ENCODE measurements around the gene UBE2D2.
"Not testable (repeated sequence)": the region's sequence is repeated elsewhere in the genome, so short reads cannot be mapped to it uniquely, and the experiment has no call there.

Gene UBE2D2

DNA sequence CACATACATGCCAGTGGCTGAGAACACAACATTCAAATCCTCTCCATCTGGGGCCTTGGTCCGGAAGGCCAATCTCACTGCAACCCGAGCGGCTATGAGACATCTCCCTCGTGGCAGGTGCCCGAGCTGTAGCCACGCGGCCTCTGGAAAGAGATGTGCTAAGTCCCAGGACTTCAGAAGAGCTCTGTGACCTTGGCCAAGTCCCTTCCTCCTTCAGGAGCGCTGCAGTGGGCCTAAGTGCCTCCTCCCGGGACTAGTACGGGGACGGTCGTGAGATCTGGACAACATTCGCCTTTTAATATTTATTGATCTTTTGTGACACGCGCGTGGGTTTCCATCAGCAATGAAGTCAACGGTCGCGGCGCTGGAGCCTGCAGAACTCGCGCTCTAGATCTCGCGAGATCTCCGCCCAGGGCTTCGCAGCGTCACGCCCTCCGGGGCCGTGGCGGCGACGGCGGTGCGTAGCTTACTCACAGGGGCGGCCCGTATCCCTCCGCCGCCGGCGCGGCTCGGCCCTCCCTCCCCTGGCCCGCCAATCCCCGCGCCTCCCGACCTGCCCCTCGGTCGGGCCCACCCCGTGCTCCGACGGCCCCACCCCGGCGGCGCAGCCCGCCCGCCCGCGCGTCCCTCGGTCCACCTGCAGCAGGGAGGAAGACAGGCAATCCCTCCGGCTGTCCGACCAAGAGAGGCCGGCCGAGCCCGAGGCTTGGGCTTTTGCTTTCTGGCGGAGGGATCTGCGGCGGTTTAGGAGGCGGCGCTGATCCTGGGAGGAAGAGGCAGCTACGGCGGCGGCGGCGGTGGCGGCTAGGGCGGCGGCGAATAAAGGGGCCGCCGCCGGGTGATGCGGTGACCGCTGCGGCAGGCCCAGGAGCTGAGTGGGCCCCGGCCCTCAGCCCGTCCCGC, at the start of gene UBE2D2:
Gene UBE2D2, plus strand, starts transcription at position 588 of the 903 bp plus-strand sequence. CDS start 453 bp downstream, outside the sequence.
- peak; percentile 96 for DNase-seq (ENCODE audit: low read depth)

DNA sequence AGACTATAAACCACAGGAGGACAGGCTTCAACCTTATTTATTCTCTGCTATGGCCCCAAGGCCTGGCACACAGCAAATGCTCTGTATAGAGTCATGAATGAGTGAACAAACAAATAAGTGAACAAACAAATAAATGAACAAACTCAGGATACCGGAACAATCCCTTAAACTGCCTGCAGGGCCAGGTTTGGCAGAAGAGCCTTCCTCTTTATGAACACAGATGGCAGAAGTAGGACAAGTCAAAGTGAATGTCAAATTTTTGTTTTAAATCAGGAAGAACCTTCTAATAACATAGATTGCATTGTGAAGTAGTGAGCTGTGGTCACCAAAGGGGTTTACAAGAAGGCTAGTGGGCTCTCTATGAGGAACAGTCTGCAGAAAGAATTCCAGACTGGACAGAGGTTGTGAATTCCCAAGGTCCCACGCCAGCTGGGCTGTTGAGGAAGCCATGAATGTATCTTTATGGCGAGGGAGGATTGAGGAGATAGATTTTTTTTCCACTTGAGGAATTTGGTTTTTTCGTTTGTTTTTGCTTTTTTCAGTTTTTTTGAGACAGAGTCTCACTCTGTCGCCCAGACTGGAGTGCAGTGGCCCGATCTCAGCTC, 48.3 kb upstream of the UBE2D2 start:
- no peak for DNase-seq (ENCODE audit: low read depth)

DNA sequence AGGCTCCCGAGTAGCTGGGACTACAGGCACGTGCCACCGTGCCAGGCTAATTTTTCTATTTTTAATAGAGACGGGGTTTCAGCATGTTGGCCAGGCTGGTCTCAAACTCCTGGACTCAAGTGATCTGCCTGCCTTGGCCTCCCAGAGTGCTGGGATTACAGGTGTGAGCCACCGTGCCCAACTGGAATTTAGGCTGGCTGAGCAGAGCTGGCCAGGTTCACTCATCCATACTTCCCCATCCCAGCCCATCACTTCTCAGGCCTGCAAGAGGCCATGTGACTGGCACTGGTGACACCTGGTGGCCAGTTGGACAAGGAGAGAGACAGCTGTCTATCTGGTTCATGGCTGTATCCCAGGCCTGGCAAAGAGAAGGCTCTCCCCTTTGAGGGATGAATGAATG, 47.7 kb upstream of the UBE2D2 start:
- peak; percentile 65 for DNase-seq (ENCODE audit: low read depth)

DNA sequence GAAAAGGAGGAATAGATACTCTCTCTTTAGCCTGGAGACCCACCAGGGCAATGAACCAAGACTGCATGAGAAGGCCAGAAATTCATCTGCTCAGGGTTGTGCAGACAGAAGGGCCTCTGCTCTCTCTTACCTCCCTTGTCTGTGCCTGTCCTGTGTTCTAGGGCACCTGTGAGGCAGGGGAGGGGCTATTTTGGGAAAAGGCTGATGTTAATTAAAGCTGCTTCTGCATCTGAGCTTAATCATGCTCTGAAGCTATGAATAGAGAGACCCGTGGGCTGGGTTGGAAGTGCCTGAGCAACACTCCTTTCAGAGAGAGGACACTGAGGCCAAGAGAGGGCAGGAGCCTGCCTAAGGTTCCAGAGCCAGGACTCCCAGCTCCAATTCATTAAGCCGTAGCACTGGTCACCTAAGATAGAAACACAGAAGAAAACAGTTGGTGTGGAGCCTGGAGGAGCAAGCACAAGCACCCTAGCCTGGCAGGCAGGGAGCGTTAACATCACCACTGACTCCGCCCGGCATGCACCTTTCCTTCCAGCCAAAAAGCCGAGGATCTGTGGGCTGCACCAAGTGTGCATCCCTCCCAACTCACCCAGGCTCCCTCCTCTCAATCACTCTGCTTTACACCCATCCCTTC, 47.2 kb upstream of the UBE2D2 start:
- no peak for DNase-seq (ENCODE audit: low read depth)

DNA sequence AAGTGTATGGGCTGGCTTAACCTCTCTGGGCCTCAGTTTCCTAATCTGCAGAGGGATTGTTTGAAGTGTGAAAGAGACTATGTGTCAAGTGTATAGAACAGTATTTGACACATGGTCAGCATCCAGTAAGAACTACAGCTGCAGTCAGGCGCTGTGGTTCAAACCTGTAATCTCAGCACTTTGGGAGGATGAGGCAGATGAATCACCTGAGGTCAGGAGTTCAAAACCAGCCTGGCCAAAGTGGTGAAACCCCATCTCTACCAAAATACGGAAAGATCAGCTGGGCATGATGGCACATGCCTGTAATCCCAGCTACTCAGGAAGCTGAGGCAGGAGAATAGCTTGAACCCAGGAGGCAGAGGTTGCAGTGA, 46.7 kb upstream of the UBE2D2 start:
- DNase-seq (ENCODE audit: low read depth) = no peak

DNA sequence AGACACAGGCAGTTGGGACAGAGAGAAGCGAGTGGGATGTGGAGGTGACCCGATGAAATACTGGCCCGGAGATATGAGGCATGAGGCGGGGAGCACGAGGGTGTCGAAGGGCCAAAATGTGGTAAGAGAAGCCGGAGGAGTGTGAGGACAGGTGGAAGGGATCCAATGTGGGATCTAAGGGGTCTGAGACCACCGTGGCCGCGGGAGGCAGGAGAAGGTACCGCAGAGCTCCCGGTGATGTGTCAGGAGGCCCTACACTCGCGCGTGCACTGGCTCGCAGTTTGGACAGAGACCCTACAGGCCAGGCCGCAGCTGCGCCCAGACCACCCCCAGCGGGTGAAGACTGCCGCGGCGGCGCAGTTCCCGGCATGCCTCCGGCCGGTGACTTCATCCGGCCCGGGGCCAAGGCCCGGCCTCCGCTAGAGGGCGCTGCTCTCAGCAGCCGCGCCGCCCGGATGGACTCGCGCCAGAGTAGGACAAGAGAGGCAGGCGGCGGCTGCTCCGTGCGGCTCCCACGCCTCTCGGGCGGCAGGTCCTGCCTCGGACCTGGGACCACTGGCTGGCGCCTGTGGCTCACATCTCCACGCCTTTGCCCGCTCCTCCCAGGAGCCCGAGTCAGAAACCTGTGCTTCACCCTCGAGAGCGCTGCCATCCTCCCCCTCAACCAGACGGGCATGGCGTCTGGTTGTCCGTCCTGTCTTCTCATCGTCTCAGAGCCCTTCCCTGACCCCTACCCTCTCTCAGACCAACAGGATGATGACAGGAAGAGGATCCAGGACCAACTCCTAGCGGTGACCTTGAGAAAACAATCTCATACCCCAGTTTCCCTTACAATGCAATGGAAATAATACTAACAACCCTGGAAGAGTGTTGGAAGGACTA, 43.2 kb upstream of the UBE2D2 start:
- DNase-seq (ENCODE audit: low read depth) = peak; percentile 63

DNA sequence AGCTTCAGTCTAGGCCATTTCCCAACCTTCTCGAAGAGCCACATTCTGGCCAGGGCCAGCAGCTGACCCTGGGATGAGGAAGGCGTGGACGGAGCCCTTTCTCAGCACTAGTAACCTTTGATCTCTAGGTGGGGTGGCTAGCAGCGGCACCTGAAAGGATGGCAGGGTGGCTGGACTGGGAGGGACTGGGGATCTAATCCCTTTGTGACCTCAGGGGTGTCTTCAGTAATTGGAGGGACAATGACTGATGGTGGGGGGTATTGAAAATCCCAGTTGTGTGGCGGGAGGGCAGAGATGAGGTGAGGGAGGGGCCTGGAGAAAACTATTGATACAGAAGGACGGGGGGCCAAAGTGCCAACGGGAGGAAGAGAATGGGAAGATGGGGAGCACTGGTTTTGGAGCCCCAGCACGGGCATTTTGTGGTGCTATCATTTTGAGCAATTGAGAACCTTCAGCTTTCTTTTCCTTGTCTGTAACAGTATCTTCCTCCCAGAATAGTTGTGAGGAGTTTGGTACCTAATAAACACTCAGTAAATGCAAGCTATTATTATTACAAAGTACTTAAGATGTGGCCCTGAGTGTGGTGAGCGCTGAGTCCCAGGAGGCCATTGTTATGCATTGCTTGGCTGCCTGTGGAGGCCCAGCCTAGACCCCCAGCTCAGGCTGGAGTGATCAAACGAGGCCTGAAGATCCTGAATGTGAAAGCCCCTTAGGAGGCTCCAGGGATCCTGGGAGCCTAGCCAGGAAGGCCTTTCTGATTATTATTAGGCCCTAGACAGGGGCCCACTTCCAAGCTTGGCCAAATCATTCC, 37.3 kb upstream of the UBE2D2 start:
- DNase-seq (ENCODE audit: low read depth) = no peak

DNA sequence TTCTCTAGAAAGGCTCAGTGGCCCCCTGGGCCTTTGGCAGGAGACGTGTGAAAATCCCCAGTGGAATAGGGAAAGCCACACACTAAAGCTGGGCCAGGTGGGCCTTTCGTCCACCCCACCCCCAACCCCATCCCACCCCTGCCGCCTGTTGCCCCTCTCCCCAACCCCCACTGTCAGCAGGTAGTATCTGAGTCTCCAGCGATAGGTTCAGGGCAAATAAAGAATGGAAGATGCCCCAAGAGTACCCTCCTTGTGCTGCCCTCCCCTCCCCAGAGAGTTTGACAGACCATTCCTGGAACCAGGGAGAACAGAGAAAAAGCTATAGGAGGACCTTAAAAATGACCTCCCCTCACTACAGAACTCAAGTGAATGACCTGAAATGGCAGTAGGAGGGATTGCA, 36.7 kb upstream of the UBE2D2 start:
- DNase-seq (ENCODE audit: low read depth) = no peak

DNA sequence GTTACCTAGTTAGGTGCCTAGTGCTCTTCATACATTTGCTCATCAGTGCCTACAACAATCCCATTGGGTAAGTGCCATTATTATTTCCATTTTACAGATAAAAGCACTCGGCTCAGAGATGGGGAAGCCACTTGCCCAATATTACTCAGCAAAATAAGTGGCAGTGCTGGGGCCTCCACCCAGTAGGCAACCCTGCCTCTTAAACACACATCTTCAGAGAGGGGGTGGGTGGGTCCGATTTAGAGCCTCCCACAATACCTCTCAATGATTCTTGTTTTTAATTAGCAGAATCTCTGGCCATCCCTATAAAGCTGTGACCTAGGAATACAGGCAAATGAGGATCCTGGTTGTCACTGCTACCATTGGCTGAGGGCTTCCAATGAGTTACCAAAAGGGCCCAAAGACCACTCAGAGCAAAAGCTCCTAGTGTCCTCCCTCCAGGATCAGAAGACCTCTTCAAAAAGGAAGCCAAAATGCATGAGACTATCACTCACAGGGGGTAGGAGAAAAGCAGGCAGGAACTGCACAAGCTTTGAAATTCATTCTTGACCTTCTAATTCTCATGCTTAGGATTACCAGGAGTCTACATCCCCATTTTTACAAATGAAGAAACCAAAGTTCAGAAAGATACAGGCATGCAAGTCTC, 36.1 kb upstream of the UBE2D2 start:
- no peak for DNase-seq (ENCODE audit: low read depth)

DNA sequence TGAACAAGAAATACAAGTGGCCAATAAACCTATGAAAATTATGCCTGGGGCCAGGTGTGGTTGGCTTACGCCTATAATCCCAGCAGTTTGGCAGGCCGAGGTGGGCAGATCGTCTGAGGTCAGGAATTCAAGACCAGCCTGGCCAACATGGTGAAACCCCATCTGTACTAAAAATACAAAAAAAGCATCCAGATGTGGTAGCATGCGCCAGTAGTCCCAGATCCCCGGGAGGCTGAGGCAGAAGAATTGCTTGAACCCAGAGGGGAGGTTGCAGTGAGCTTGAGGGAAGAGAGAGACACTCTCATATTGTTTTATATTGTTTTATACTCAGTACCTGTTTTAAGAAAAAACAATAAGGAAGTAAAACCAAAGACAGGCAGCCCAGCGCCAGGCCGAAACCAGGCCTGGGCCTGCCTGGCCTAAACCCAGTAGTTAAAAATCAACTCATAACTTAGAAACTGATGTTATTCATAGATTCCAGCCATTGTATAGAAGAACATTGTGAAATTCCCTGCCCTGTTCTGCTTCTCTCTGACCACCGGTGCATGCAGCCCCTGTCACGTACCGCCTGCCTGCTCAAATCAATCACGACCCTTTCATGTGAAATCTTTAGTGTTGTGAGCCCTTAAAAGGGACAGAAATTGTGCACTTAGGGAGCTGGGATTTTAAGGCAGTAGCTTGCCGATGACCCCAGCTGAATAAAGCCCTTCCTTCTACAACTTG, 35.4 kb upstream of the UBE2D2 start:
- not testable (repeated sequence) for DNase-seq (ENCODE audit: low read depth)

DNA sequence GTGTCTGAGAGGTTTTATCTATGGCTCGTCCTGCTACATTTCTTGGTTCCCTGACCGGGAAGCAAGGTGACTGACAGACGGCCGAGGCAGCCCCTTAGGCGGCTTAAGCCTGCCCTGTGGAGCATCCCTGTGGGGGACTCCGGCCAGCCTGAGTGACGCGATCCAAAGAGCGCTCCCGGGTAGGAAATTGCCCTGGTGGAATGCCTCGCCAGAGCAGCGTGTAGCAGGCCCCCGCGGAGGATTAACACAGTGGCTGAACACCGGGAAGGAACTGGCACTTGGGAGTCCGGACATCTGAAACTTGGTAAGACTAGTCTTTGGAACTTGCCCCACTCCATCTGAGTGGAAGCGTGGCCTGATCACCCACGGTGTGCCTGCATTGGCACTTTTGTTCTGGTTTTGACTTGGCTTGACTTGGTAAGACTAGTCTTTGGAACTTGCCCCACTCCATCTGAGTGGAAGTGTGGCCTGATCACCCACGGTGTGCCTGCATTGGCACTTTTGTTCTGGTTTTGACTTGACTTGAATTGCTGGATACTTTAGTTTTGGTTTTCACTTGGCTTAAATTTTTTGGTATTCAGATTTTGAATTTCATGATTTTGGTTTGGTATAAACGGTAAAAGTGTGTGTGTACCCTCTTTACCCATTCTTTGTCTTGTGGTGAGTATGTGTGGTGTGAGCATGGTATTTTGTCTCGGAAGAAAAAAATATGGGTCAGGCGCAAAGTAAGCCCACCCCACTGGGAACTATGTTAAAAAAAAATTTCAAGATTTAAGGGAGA, 34.6 kb upstream of the UBE2D2 start:
- DNase-seq (ENCODE audit: low read depth) = not testable (repeated sequence)

DNA sequence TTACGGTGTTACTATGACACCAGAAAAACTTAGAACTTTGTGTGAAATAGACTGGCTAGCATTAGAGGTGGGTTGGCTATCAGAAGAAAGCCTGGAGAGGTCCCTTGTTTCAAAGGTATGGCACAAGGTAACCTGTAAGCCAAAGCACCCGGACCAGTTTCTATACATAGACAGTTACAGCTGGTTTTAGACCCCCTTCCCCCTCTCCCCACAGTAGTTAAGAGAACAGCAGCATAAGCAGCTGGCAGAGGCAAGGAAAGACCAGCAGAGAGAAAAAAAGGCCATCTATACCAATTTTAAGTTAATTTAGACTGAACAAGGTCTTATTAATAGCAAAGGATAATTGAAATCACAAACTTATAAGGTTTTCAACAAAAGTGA, 34.1 kb upstream of the UBE2D2 start:
- DNase-seq (ENCODE audit: low read depth) = not testable (repeated sequence)

DNA sequence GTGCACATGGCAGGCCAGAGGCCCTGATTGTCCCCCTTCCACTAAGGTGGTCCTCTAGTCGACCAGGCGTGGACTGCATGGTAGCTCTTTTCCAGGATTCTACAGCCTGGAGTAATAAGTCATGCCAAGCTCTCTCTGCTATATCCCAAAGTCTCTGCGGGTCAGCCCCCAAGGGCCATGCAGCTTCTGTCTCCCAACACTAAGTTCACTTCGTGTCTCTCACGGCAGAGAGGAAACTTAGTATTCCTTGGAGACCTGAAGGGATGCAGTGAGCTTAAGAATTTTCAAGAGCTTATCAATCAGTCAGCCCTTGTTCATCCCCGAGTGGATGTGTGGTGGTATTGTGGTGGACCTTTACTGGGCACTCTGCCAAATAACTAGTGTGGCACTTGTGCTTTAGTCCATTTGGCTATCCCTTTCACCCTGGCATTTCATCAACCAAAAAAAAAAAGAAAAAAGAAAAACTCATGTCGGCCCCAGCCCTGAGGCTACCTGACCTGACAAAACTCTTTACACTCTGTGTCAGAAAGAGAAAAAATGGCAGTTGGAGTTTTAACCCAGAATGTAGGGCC, 33.2 kb upstream of the UBE2D2 start:
- DNase-seq (ENCODE audit: low read depth) = not testable (repeated sequence)

DNA sequence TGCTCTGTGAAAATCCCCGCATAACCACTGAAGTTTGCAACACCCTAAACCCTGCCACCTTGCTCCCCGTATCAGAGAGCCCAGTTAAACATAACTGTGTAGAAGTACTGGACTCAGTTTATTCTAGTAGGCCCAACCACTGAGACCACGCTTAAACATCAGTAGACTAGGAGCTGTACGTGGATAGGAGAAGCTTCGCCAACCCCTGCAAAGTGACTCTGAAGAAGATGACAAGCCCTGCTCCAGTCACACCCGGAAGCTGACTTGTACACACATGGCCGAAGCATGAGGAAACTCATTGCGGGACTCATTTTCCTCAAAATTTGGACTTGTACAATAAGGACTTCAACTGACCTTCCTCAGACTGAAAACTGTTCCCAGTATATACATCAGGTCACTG, 32.4 kb upstream of the UBE2D2 start:
- DNase-seq (ENCODE audit: low read depth) = not testable (repeated sequence)

DNA sequence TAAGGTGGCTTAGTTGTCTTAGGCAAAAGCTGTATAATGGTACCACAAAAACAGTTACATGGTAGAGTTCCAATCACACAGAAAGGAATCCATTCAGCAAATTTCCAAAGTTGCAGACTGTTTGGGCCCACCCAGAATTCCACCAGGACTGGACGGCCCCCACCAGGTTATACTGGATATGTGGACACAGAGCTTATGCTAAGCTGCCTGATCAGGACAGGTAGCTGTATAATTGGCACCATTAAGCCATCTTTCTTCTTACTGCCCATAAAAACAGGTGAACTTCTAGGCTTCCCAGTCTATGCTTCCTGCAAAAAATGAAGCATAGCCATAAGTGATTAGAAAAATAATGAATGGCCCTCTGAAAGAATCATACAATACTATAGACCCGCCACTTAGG, 31.1 kb upstream of the UBE2D2 start:
- not testable (repeated sequence) for DNase-seq (ENCODE audit: low read depth)

DNA sequence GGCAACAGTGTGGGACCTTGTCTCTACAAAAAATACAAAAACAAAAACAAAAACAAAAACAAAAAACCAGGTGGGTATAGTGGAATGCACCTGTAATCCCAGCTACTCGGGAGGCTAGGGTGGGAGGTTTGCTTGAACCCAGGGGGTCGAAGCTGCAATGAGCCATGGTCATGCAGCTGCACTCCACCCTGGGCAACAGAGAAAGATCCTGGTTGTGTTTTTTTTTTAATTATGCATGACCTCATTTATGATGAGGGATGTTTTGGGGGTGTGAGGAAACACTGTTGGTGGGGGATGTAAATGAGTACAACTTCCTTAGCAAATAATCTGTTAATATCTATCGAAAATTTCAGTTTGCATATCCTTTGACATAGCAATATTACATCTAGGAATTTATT, 29.4 kb upstream of the UBE2D2 start:
- DNase-seq (ENCODE audit: low read depth) = no peak

DNA sequence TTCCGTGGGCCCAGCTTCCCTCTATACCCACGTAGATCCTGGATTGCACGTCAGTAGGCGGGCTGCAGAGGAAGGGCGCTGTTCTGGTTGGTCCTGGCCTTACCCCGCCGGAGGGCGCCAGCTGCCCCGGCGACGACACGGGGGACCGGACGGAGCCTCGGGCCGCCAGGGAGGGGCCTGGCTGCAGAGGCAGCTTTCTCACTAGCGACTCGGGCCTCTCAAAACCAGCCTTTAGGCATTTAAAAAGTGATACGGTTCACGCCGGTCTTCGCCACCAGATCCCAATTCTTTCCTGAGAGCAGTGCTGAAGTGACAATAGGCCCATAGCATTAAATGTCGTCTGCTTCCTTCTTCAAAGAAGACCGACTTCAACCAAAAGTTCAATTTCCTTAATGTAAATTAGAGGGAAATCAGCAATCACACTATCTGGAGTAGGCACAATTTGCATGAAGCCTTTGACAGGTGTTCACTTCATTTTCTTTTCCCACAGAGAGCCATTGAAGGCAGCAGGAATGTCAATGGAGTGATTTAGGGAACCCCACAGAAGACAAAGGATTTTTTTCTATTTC, 17.6 kb upstream of the UBE2D2 start:
- DNase-seq (ENCODE audit: low read depth) = no peak

DNA sequence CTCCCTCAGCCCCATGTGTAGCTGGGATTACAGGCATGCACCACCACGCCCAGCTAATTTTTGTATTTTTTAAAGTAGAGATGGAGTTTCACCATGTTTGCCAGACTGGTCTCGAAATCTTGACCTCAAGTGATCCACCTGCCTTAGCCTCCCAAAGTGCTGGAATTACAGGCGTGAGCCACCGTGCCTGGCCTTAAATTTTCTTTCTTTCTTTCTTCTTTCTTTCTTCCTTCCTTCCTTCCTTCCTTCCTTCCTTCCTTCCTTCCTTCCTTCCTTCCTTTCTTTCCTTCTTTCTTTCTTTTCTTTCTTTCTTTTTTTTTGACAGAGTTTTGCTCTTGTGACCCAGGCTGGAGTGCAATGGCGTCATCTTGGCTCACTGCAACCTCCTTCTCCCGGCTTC, 14.5 kb upstream of the UBE2D2 start:
- not testable (repeated sequence) for DNase-seq (ENCODE audit: low read depth)

Data from fibroblast of the conjunctiva (primary cell).